Right hindlimb (tissue), 1 donor: ENCODE measurements around the gene DHX29.
"Not testable (repeated sequence)": the region's sequence is repeated elsewhere in the genome, so short reads cannot be mapped to it uniquely, and the experiment has no call there.

Experiments
- DNase-seq: peaks from one replicate; pipeline ENCODE4 v3.0.0-alpha.2; 2018

The DHX29 gene

GRCh38 chr5:55307383-55308253 is at the start of gene DHX29, which contains the start of gene MTREX:
Gene DHX29, minus strand, starts transcription at chr5:55307694. Its CDS starts 121 bp downstream, at chr5:55307573.
Gene MTREX, plus strand, starts transcription at chr5:55307989. Its CDS starts 25 bp downstream, at chr5:55308014.
- peak; percentile 95 for DNase-seq

GRCh38 chr5:55356896-55357295 is 49.4 kb upstream of the DHX29 start:
- no peak for DNase-seq

GRCh38 chr5:55350754-55351153 is 43.3 kb upstream of the DHX29 start:
- DNase-seq: no peak

- no peak for DNase-seq
Observed at GRCh38 chr5:55347786-55348185, 40.3 kb upstream of the DHX29 start.

- no peak for DNase-seq
Observed at GRCh38 chr5:55345327-55345726, 37.8 kb upstream of the DHX29 start.

GRCh38 chr5:55344392-55344992 is 37.0 kb upstream of the DHX29 start:
- DNase-seq: peak; percentile 60

- no peak for DNase-seq
Observed at GRCh38 chr5:55343609-55344008, 36.1 kb upstream of the DHX29 start.

GRCh38 chr5:55343107-55343506 is 35.6 kb upstream of the DHX29 start:
- DNase-seq: no peak

- DNase-seq: no peak
Observed at GRCh38 chr5:55338810-55339243, 31.3 kb upstream of the DHX29 start.

GRCh38 chr5:55338092-55338613 is 30.7 kb upstream of the DHX29 start:
- DNase-seq: no peak

GRCh38 chr5:55333811-55334210 is 26.3 kb upstream of the DHX29 start:
- no peak for DNase-seq

GRCh38 chr5:55333017-55333416 is 25.5 kb upstream of the DHX29 start:
- DNase-seq: no peak

GRCh38 chr5:55331321-55331720 is 23.8 kb upstream of the DHX29 start:
- DNase-seq: no peak

- no peak for DNase-seq
Observed at GRCh38 chr5:55327281-55327680, 19.8 kb upstream of the DHX29 start.

GRCh38 chr5:55325621-55326020 is 18.1 kb upstream of the DHX29 start:
- no peak for DNase-seq

GRCh38 chr5:55324815-55325418 is 17.4 kb upstream of the DHX29 start:
- DNase-seq: no peak

- no peak for DNase-seq
Observed at GRCh38 chr5:55324006-55324405, 16.5 kb upstream of the DHX29 start.

- no peak for DNase-seq
Observed at GRCh38 chr5:55320571-55320970, 13.1 kb upstream of the DHX29 start.

- no peak for DNase-seq
Observed at GRCh38 chr5:55319491-55319890, 12.0 kb upstream of the DHX29 start.

- not testable (repeated sequence) for DNase-seq
Observed at GRCh38 chr5:55318237-55318636, 10.7 kb upstream of the DHX29 start.

GRCh38 chr5:55316837-55317236 is 9.3 kb upstream of the DHX29 start:
- no peak for DNase-seq

GRCh38 chr5:55316289-55316688 is 8.8 kb upstream of the DHX29 start:
- DNase-seq: no peak

- no peak for DNase-seq
Observed at GRCh38 chr5:55313870-55314617, 6.5 kb upstream of the DHX29 start.
